GM18867 (cell line): ENCODE data around the gene OXCT1.
"Not testable (repeated sequence)": the region's sequence is repeated elsewhere in the genome, so short reads cannot be mapped to it uniquely, and the experiment has no call there.

Experiments
- ATAC-seq: cut with Tn5 transposase; IDR thresholded peaks from one replicate; pipeline ENCODE4 v1.9.1; 2021; ENCODE audit warnings: mild to moderate bottlenecking, moderate library complexity; ENCODE audit not compliant: unreplicated experiment

The OXCT1 gene

GRCh38 chr5:41778410-41778809, 91.8 kb downstream of the OXCT1 start:
- no peak for ATAC-seq

- no peak for ATAC-seq
Measured at GRCh38 chr5:41776435-41776834, 93.8 kb downstream of the OXCT1 start.

GRCh38 chr5:41773799-41774198, 96.4 kb downstream of the OXCT1 start:
- ATAC-seq = no peak

- no peak for ATAC-seq
Measured at GRCh38 chr5:41772785-41773442, 97.3 kb downstream of the OXCT1 start.

- no peak for ATAC-seq
Measured at GRCh38 chr5:41772056-41772455, 98.2 kb downstream of the OXCT1 start.

GRCh38 chr5:41770799-41771198, 99.4 kb downstream of the OXCT1 start:
- ATAC-seq = peak; percentile 96

GRCh38 chr5:41768692-41769091, 101.5 kb downstream of the OXCT1 start:
- no peak for ATAC-seq

- no peak for ATAC-seq
Measured at GRCh38 chr5:41764650-41765049, 105.6 kb downstream of the OXCT1 start.

GRCh38 chr5:41763574-41763973, 106.7 kb downstream of the OXCT1 start:
- no peak for ATAC-seq

GRCh38 chr5:41763081-41763480, 107.1 kb downstream of the OXCT1 start:
- no peak for ATAC-seq

GRCh38 chr5:41762426-41762825, 107.8 kb downstream of the OXCT1 start:
- no peak for ATAC-seq

GRCh38 chr5:41761663-41762062, 108.6 kb downstream of the OXCT1 start:
- no peak for ATAC-seq

- no peak for ATAC-seq
Measured at GRCh38 chr5:41755705-41756104, 114.5 kb downstream of the OXCT1 start.

- ATAC-seq = peak; percentile 73
Measured at GRCh38 chr5:41754857-41755256, 115.4 kb downstream of the OXCT1 start.

GRCh38 chr5:41751867-41752266, 118.4 kb downstream of the OXCT1 start:
- ATAC-seq = no peak

- ATAC-seq = peak; percentile 100
Measured at GRCh38 chr5:41748631-41749030, 121.6 kb downstream of the OXCT1 start.

GRCh38 chr5:41747708-41748107, 122.5 kb downstream of the OXCT1 start:
- no peak for ATAC-seq

- no peak for ATAC-seq
Measured at GRCh38 chr5:41747301-41747700, 122.9 kb downstream of the OXCT1 start.

GRCh38 chr5:41742608-41743007, 127.6 kb downstream of the OXCT1 start:
- ATAC-seq = not testable (repeated sequence)

GRCh38 chr5:41738710-41739354, 131.4 kb downstream of the OXCT1 start:
- ATAC-seq = no peak

- no peak for ATAC-seq
Measured at GRCh38 chr5:41736641-41737040, 133.6 kb downstream of the OXCT1 start.

GRCh38 chr5:41735213-41735612, 135.0 kb downstream of the OXCT1 start:
- ATAC-seq = peak; percentile 88

GRCh38 chr5:41729381-41729780, 140.8 kb downstream of the OXCT1 start:
- not testable (repeated sequence) for ATAC-seq
